ENCODE results near the gene PLP2.
"Not testable (repeated sequence)": the region's sequence is repeated elsewhere in the genome, so short reads cannot be mapped to it uniquely, and the experiment has no call there.

GRCh38 chrX:49132275-49132674 lies 39.4 kb upstream of the PLP2 start:
- TF ChIP-seq POLR2A (IDR thresholded peaks at IDR 0.05; ENCODE audit: low read depth, low read length); TAF1 (IDR thresholded peaks at IDR 0.05; ENCODE audit: borderline replicate concordance, low read depth, low read length); POLR2AphosphoS5 (IDR thresholded peaks at IDR 0.05; ENCODE audit: low read depth, low read length): not testable (repeated sequence)
